KOPT-K1 (cell line): ENCODE measurements around the gene OR6Q1.

Experiments
- H3K27ac ChIP-seq: fragments of 200-600 bp; sonication (generic); 2 replicates; pipeline ENCODE4 v1.5.1; 2016; ENCODE audit warnings: antibody characterized with exemption, mild to moderate bottlenecking, low read depth, low read length; ENCODE audit not compliant: poor library complexity, severe bottlenecking
- H3K36me3 ChIP-seq: fragments of 200-600 bp; sonication (generic); 2 replicates; pipeline ENCODE4 v1.5.1; 2017; ENCODE audit warnings: antibody characterized with exemption, mild to moderate bottlenecking, low read length, moderate library complexity; ENCODE audit not compliant: insufficient read depth
- H3K9me3 ChIP-seq: fragments of 200-600 bp; sonication (generic); 2 replicates; pipeline ENCODE4 v1.5.1; 2017; ENCODE audit warnings: antibody characterized with exemption, low read length, mild to moderate bottlenecking; ENCODE audit not compliant: insufficient read depth, poor library complexity, severe bottlenecking

The OR6Q1 gene

GRCh38 chr11:58070585-58070984 lies 39.8 kb downstream of the OR6Q1 start:
- no peaks in the 10 kb centered on the region for H3K36me3 ChIP-seq
- H3K9me3 ChIP-seq: no peaks in the 10 kb centered on the region

GRCh38 chr11:58075781-58076180 lies 45.0 kb downstream of the OR6Q1 start:
- no peak overlapping the region for H3K27ac ChIP-seq
- no peaks in the 10 kb centered on the region for H3K9me3 ChIP-seq
- no peaks in the 10 kb centered on the region for H3K36me3 ChIP-seq

More at GRCh38 chr11:58070585-58070984, 39.8 kb downstream of the OR6Q1 start:
- H3K27ac ChIP-seq: no peak overlapping the region
